Lower leg skin (tissue), 3 donors: Measurements from ENCODE around the gene RBFOX2.

ENCODE experiments used
- POLR2A ChIP-seq, 2 donors: fragments of 450-650 bp; IDR thresholded peaks; one replicate each; pipeline ENCODE4 v1.6.1; 2016 to 2017; ENCODE audit warnings: antibody characterized with exemption in 2 of 2, mild to moderate bottlenecking in 1 of 2, moderate library complexity in 1 of 2
- TF ChIP-seq, protein P1 (sequence below), 3 donors: fragments of 450-650 bp; IDR thresholded peaks; one replicate each; pipeline ENCODE4 v1.5.1; 2016; ENCODE audit warnings: antibody characterized with exemption in 3 of 3, mild to moderate bottlenecking in 3 of 3, moderate library complexity in 2 of 3

- TF ChIP-seq, protein P1, sequence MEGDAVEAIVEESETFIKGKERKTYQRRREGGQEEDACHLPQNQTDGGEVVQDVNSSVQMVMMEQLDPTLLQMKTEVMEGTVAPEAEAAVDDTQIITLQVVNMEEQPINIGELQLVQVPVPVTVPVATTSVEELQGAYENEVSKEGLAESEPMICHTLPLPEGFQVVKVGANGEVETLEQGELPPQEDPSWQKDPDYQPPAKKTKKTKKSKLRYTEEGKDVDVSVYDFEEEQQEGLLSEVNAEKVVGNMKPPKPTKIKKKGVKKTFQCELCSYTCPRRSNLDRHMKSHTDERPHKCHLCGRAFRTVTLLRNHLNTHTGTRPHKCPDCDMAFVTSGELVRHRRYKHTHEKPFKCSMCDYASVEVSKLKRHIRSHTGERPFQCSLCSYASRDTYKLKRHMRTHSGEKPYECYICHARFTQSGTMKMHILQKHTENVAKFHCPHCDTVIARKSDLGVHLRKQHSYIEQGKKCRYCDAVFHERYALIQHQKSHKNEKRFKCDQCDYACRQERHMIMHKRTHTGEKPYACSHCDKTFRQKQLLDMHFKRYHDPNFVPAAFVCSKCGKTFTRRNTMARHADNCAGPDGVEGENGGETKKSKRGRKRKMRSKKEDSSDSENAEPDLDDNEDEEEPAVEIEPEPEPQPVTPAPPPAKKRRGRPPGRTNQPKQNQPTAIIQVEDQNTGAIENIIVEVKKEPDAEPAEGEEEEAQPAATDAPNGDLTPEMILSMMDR (IDR thresholded peaks at IDR 0.05): no peak
- no peak for TF ChIP-seq POLR2A (IDR thresholded peaks at IDR 0.05)
Measured at GRCh38 chr22:36010882-36011281, 17.7 kb downstream of the RBFOX2 start.
